Left lobe of liver (tissue), 2 donors: ENCODE results near the gene CYP24A1. TPM values are rescaled to one million over a fixed set of nuclear protein-coding genes. Genes with fewer than 3 reads are reported as not detected.

Experiments
- ATAC-seq: fragments of 200-7000 bp; cut with Tn5 transposase; one replicate; pipeline ENCODE4 v1.9.1; 2020; ENCODE audit warnings: mild to moderate bottlenecking, moderate library complexity
- DNase-seq: peaks from one replicate; pipeline ENCODE4 v3.0.0-alpha.2; 2020; ENCODE audit warnings: low spot score
- total RNA-seq: library from RNA; stranded (reverse); gene quantifications from one replicate; pipeline ENCODE4 v1.2.1, GENCODE V29; 2021
- donor health status: DM: no; HTN: no; CAD: no; lungs with moderate emphysema.
- donor health status: DM: no; HTN: yes; CAD: no.

Gene CYP24A1
- total RNA-seq, 1 donor from 2014 or later = not detected

- ATAC-seq (no peak), DNase-seq (no peak)
Measured at GRCh38 chr20:54177378-54177777, 3.6 kb upstream of the CYP24A1 start.

- DNase-seq (no peak), ATAC-seq (no peak)
Measured at GRCh38 chr20:54176610-54177009, 2.8 kb upstream of the CYP24A1 start.

- ATAC-seq = no peak
- no peak for DNase-seq
Measured at GRCh38 chr20:54174457-54175175, 830 bp upstream of the CYP24A1 start.

GRCh38 chr20:54172856-54173652 is 732 bp downstream of the CYP24A1 start:
- ATAC-seq (peak; percentile 31), DNase-seq (no peak)

GRCh38 chr20:54172532-54172855 is 1.3 kb downstream of the CYP24A1 start:
- DNase-seq (no peak), ATAC-seq (no peak)

- ATAC-seq = no peak
Measured at GRCh38 chr20:54170963-54171362, 2.8 kb downstream of the CYP24A1 start.

GRCh38 chr20:54170026-54170471 is 3.7 kb downstream of the CYP24A1 start:
- ATAC-seq (no peak), DNase-seq (no peak)

More at GRCh38 chr20:54170963-54171362, 2.8 kb downstream of the CYP24A1 start:
- no peak for DNase-seq

GRCh38 chr20:54168961-54169862 is 4.6 kb downstream of the CYP24A1 start:
- DNase-seq (no peak), ATAC-seq (no peak)

GRCh38 chr20:54167909-54168872 is 5.6 kb downstream of the CYP24A1 start:
- ATAC-seq = no peak

GRCh38 chr20:54166987-54167662 is 6.7 kb downstream of the CYP24A1 start:
- no peak for ATAC-seq
- DNase-seq = no peak

More at GRCh38 chr20:54167909-54168872, 5.6 kb downstream of the CYP24A1 start:
- DNase-seq = no peak

GRCh38 chr20:54165803-54166202 is 8.0 kb downstream of the CYP24A1 start:
- no peak for DNase-seq
- ATAC-seq = no peak

GRCh38 chr20:54165014-54165413 is 8.8 kb downstream of the CYP24A1 start:
- ATAC-seq = no peak
- no peak for DNase-seq

GRCh38 chr20:54163402-54163801 is 10.4 kb downstream of the CYP24A1 start:
- ATAC-seq (no peak), DNase-seq (no peak)

- DNase-seq = no peak
- no peak for ATAC-seq
Measured at GRCh38 chr20:54162378-54163009, 11.3 kb downstream of the CYP24A1 start.

- ATAC-seq (no peak), DNase-seq (no peak)
Measured at GRCh38 chr20:54161821-54162149, 12.0 kb downstream of the CYP24A1 start.

- DNase-seq = no peak
Measured at GRCh38 chr20:54161008-54161820, 12.6 kb downstream of the CYP24A1 start.

GRCh38 chr20:54160065-54161007 is 13.4 kb downstream of the CYP24A1 start:
- no peak for DNase-seq

More at GRCh38 chr20:54161008-54161820, 12.6 kb downstream of the CYP24A1 start:
- peak; percentile 21 for ATAC-seq

More at GRCh38 chr20:54160065-54161007, 13.4 kb downstream of the CYP24A1 start:
- no peak for ATAC-seq
